Measurements from ENCODE around the gene MGMT.

The MGMT gene

GRCh38 chr10:129593953-129594352 lies 126.9 kb downstream of the MGMT start:
- no peak for DNase-seq (ENCODE audit: low read depth in 3 of 3)

- no peak for DNase-seq (ENCODE audit: low read depth in 3 of 3)
Measured at GRCh38 chr10:129594811-129595210, 127.8 kb downstream of the MGMT start.

GRCh38 chr10:129598413-129598812 lies 131.4 kb downstream of the MGMT start:
- no peak for DNase-seq (ENCODE audit: low read depth in 3 of 3)

- DNase-seq (ENCODE audit: low read depth in 3 of 3), result no peak
Measured at GRCh38 chr10:129599160-129599559, 132.1 kb downstream of the MGMT start.

GRCh38 chr10:129601737-129602136 lies 134.7 kb downstream of the MGMT start:
- no peak for DNase-seq (ENCODE audit: low read depth in 3 of 3)

- no peak for DNase-seq (ENCODE audit: low read depth in 3 of 3)
Measured at GRCh38 chr10:129602938-129603535, 136.0 kb downstream of the MGMT start.

- DNase-seq (ENCODE audit: low read depth in 3 of 3), result no peak
Measured at GRCh38 chr10:129604333-129605032, 137.4 kb downstream of the MGMT start.

GRCh38 chr10:129605266-129605985 lies 138.4 kb downstream of the MGMT start:
- DNase-seq (ENCODE audit: low read depth in 3 of 3), result no peak

- no peak for DNase-seq (ENCODE audit: low read depth in 3 of 3)
Measured at GRCh38 chr10:129605986-129606518, 139.0 kb downstream of the MGMT start.

GRCh38 chr10:129607607-129608109 lies 140.6 kb downstream of the MGMT start:
- DNase-seq (ENCODE audit: low read depth in 3 of 3), result no peak

GRCh38 chr10:129608653-129609052 lies 141.6 kb downstream of the MGMT start:
- no peak for DNase-seq (ENCODE audit: low read depth in 3 of 3)

- no peak for DNase-seq (ENCODE audit: low read depth in 3 of 3)
Measured at GRCh38 chr10:129609551-129609950, 142.5 kb downstream of the MGMT start.

GRCh38 chr10:129612481-129613109 lies 145.6 kb downstream of the MGMT start:
- no peak for DNase-seq (ENCODE audit: low read depth in 3 of 3)

GRCh38 chr10:129613377-129613980 lies 146.4 kb downstream of the MGMT start:
- no peak for DNase-seq (ENCODE audit: low read depth in 3 of 3)

- no peak for DNase-seq (ENCODE audit: low read depth in 3 of 3)
Measured at GRCh38 chr10:129614341-129614740, 147.3 kb downstream of the MGMT start.

GRCh38 chr10:129615381-129615780 lies 148.3 kb downstream of the MGMT start:
- no peak for DNase-seq (ENCODE audit: low read depth in 3 of 3)

GRCh38 chr10:129615921-129616525 lies 149.0 kb downstream of the MGMT start:
- DNase-seq (ENCODE audit: low read depth in 3 of 3), result no peak

GRCh38 chr10:129617768-129618167 lies 150.7 kb downstream of the MGMT start:
- DNase-seq (ENCODE audit: low read depth in 3 of 3), result no peak

GRCh38 chr10:129621062-129621461 lies 154.0 kb downstream of the MGMT start:
- DNase-seq (ENCODE audit: low read depth in 3 of 3), result no peak

GRCh38 chr10:129621693-129622092 lies 154.7 kb downstream of the MGMT start:
- no peak for DNase-seq (ENCODE audit: low read depth in 3 of 3)

- DNase-seq (ENCODE audit: low read depth in 3 of 3), result no peak
Measured at GRCh38 chr10:129622291-129622690, 155.2 kb downstream of the MGMT start.

Measured in stimulated activated CD4-positive, alpha-beta T cell treated with anti-CD3 and anti-CD28 coated beads, TNF-alpha, amount 100 ng/mL, for 4 hours (primary cell).